Neural cell (in vitro differentiated cells): ENCODE data around the gene SSBP3. TPM values are rescaled to one million over a fixed set of nuclear protein-coding genes. Genes with fewer than 3 reads are reported as not detected.

Experiments used
- H2AFZ ChIP-seq: fragments of 200-600, 300-800 bp; sonication (generic), shearing (Covaris generic); 2 replicates; pipeline ENCODE4 v1.6.0; 2014; ENCODE audit warnings: low read depth, mild to moderate bottlenecking, antibody characterized with exemption, low read length, moderate library complexity
- H3F3A ChIP-seq: fragments of 200-600 bp; shearing (Covaris generic); 2 replicates; pipeline ENCODE4 v1.6.1; 2016; ENCODE audit warnings: mild to moderate bottlenecking, moderate library complexity, mixed read lengths, antibody characterized with exemption, low read length; ENCODE audit not compliant: insufficient read depth, poor library complexity, severe bottlenecking
- H3K27ac ChIP-seq: fragments of 200-600, 300-800 bp; sonication (generic), shearing (Covaris generic); 2 replicates; pipeline ENCODE4 v1.5.1; 2014; ENCODE audit warnings: mild to moderate bottlenecking, low read length, moderate library complexity
- H3K27me3 ChIP-seq: fragments of 300-800, 200-600 bp; sonication (generic), shearing (Covaris generic); 2 replicates; pipeline ENCODE4 v1.6.0; 2014; ENCODE audit warnings: mild to moderate bottlenecking, low read depth, low read length, moderate library complexity; ENCODE audit not compliant: insufficient read depth
- H3K36me3 ChIP-seq: fragments of 300-800, 200-600 bp; sonication (generic), shearing (Covaris generic); 2 replicates; pipeline ENCODE4 v1.5.1; 2014; ENCODE audit warnings: mild to moderate bottlenecking, antibody characterized with exemption, low read length, moderate library complexity; ENCODE audit not compliant: insufficient read depth
- H3K4me2 ChIP-seq: fragments of 300-800, 200-600 bp; sonication (generic), shearing (Covaris generic); 2 replicates; pipeline ENCODE4 v1.6.0; 2014; ENCODE audit warnings: mild to moderate bottlenecking, low read length
- H3K4me3 ChIP-seq: fragments of 300-800, 200-600 bp; sonication (generic), shearing (Covaris generic); 2 replicates; pipeline ENCODE4 v1.5.1; 2014; ENCODE audit warnings: mild to moderate bottlenecking, low read length, moderate library complexity
- H3K79me2 ChIP-seq: fragments of 200-600 bp; shearing (Covaris generic); replicated peaks from 2 replicates; pipeline ENCODE4 v1.6.0; 2014; ENCODE audit warnings: mild to moderate bottlenecking, low read length, moderate library complexity; ENCODE audit not compliant: insufficient read depth
- H3K9ac ChIP-seq: fragments of 300-800, 200-600 bp; sonication (generic), shearing (Covaris generic); 2 replicates; pipeline ENCODE4 v1.6.1; 2016; ENCODE audit warnings: mild to moderate bottlenecking, low read length, mixed read lengths
- H3K9me2 ChIP-seq: fragments of 200-600 bp; shearing (Covaris generic); 2 replicates; pipeline ENCODE4 v1.6.1; 2016; ENCODE audit warnings: mild to moderate bottlenecking, low read length, mixed read lengths; ENCODE audit not compliant: insufficient read depth
- H3K9me3 ChIP-seq: fragments of 200-600, 300-800 bp; sonication (generic), shearing (Covaris generic); 2 replicates; pipeline ENCODE4 v1.6.1; 2016; ENCODE audit warnings: mild to moderate bottlenecking, mixed run types, low read length, moderate library complexity, mixed read lengths
- H4K20me1 ChIP-seq: fragments of 200-600 bp; shearing (Covaris generic); 2 replicates; pipeline ENCODE4 v1.6.1; 2016; ENCODE audit warnings: mild to moderate bottlenecking, mixed run types; ENCODE audit not compliant: insufficient read depth
- EP300 ChIP-seq: fragments of 450-650 bp; conservative IDR thresholded peaks from 2 replicates; pipeline ENCODE4 v1.6.1; 2014; ENCODE audit warnings: antibody characterized with exemption, mild to moderate bottlenecking, moderate library complexity; ENCODE audit not compliant: poor library complexity, severe bottlenecking
- EZH2 ChIP-seq: fragments of 200-600, 300-800 bp; shearing (Covaris generic), sonication (generic); IDR thresholded peaks from 2 replicates; pipeline ENCODE4 v1.6.1; 2014; ENCODE audit warnings: antibody characterized with exemption, low read length, borderline replicate concordance, mild to moderate bottlenecking; ENCODE audit not compliant: insufficient read depth, poor library complexity, severe bottlenecking
- MXI1 ChIP-seq: fragments of 450-650 bp; conservative IDR thresholded peaks from 2 replicates; pipeline ENCODE4 v1.6.1; 2014; ENCODE audit warnings: antibody characterized with exemption, mild to moderate bottlenecking; ENCODE audit not compliant: poor library complexity, severe bottlenecking
- POLR2AphosphoS5 ChIP-seq: IDR thresholded peaks from 2 replicates; pipeline ENCODE4 v1.6.1; 2012
- RAD21 ChIP-seq: fragments of 450-650 bp; conservative IDR thresholded peaks from 2 replicates; pipeline ENCODE4 v1.6.1; 2014; ENCODE audit warnings: antibody characterized with exemption, mild to moderate bottlenecking, moderate library complexity
- SMC3 ChIP-seq: fragments of 450-650 bp; conservative IDR thresholded peaks from 2 replicates; pipeline ENCODE4 v1.6.1; 2014; ENCODE audit warnings: antibody characterized with exemption, mild to moderate bottlenecking, moderate library complexity; ENCODE audit not compliant: poor library complexity
- TAF1 ChIP-seq: IDR thresholded peaks from 2 replicates; pipeline ENCODE4 v1.6.1; 2012; ENCODE audit warnings: low read depth
- polyA plus RNA-seq: library from polyadenylated mRNA; depleted of rRNA; stranded (reverse); fragments of >200 nt; gene quantifications from 2 replicates; pipeline ENCODE4 v1.2.3, GENCODE V29; 2014
- TF ChIP-seq, protein P1 (sequence below): IDR thresholded peaks from 2 replicates; pipeline ENCODE4 v1.6.1; 2012; ENCODE audit warnings: borderline replicate concordance
- TF ChIP-seq, protein P2 (sequence below): fragments of 450-650 bp; IDR thresholded peaks from 2 replicates; pipeline ENCODE4 v1.5.1; 2014; ENCODE audit warnings: antibody characterized with exemption, mild to moderate bottlenecking, moderate library complexity; ENCODE audit not compliant: poor library complexity, severe bottlenecking

The SSBP3 gene
- polyA plus RNA-seq, 1 donor from 2014 or later, result 77.4 TPM

DNA sequence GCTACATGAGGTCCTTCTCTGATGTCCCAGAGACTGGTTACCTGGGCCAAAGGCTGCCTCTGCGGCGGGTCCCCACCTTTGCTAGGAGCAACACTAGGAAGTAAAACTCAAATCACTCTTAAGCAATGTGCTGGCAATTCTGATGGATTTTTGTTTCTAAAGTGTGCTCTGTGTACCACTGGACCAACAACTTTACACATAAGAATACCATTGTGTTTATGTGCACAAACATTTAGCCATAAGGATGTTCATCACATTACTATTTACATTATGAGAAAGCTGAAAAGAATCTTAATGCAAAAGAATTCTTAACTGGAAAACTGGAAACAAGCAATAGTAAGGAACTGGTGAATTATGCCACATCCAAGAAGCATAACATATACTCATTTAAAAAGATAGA lies 38.6 kb downstream of the SSBP3 start:
- Histone ChIP-seq H3K27me3 (no peaks in the 10 kb centered on the region), H4K20me1 (peaks cover 10% of the 10 kb centered on the region), H3K9me2 (no peaks in the 10 kb centered on the region), H3K4me2 (no peak overlapping the region), H3K4me3 (no peak overlapping the region), H3F3A (no peaks in the 10 kb centered on the region), H3K79me2 (peaks cover 96% of the 10 kb centered on the region), H3K9ac (no peak overlapping the region), H2AFZ (no peak overlapping the region), H3K27ac (no peak overlapping the region), H3K36me3 (no peaks in the 10 kb centered on the region), H3K9me3 (no peaks in the 10 kb centered on the region)
- TF ChIP-seq SMC3, result no peak
- TF ChIP-seq EZH2, result no peak
- TF ChIP-seq TAF1, result no peak
- no peak for TF ChIP-seq POLR2AphosphoS5
- TF ChIP-seq, protein P1, sequence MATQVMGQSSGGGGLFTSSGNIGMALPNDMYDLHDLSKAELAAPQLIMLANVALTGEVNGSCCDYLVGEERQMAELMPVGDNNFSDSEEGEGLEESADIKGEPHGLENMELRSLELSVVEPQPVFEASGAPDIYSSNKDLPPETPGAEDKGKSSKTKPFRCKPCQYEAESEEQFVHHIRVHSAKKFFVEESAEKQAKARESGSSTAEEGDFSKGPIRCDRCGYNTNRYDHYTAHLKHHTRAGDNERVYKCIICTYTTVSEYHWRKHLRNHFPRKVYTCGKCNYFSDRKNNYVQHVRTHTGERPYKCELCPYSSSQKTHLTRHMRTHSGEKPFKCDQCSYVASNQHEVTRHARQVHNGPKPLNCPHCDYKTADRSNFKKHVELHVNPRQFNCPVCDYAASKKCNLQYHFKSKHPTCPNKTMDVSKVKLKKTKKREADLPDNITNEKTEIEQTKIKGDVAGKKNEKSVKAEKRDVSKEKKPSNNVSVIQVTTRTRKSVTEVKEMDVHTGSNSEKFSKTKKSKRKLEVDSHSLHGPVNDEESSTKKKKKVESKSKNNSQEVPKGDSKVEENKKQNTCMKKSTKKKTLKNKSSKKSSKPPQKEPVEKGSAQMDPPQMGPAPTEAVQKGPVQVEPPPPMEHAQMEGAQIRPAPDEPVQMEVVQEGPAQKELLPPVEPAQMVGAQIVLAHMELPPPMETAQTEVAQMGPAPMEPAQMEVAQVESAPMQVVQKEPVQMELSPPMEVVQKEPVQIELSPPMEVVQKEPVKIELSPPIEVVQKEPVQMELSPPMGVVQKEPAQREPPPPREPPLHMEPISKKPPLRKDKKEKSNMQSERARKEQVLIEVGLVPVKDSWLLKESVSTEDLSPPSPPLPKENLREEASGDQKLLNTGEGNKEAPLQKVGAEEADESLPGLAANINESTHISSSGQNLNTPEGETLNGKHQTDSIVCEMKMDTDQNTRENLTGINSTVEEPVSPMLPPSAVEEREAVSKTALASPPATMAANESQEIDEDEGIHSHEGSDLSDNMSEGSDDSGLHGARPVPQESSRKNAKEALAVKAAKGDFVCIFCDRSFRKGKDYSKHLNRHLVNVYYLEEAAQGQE, result no peak
- TF ChIP-seq RAD21, result no peak
- no peak for TF ChIP-seq MXI1
- no peak for TF ChIP-seq EP300
- TF ChIP-seq, protein P2, sequence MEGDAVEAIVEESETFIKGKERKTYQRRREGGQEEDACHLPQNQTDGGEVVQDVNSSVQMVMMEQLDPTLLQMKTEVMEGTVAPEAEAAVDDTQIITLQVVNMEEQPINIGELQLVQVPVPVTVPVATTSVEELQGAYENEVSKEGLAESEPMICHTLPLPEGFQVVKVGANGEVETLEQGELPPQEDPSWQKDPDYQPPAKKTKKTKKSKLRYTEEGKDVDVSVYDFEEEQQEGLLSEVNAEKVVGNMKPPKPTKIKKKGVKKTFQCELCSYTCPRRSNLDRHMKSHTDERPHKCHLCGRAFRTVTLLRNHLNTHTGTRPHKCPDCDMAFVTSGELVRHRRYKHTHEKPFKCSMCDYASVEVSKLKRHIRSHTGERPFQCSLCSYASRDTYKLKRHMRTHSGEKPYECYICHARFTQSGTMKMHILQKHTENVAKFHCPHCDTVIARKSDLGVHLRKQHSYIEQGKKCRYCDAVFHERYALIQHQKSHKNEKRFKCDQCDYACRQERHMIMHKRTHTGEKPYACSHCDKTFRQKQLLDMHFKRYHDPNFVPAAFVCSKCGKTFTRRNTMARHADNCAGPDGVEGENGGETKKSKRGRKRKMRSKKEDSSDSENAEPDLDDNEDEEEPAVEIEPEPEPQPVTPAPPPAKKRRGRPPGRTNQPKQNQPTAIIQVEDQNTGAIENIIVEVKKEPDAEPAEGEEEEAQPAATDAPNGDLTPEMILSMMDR, result no peak

DNA sequence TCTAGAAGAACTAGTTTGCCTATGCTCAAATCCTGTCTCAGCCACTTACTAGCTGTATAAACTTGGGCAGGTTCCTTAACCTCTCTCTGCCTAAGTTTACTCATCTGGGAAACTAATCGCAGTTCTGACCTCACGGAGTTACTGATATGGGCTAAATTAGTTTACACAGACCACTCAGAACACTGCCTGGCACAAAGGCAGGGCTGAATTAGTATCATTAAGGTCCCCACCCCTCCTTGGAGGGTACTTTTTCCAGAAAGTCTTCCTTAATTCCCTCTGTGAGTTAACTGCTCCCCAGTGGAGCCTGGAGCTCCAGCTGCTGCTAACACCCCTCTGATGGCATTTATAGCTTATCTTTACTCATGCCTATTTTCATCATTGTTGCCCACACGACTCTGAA lies 40.3 kb downstream of the SSBP3 start:
- TF ChIP-seq EP300 (no peak), EZH2 (no peak)
- peaks cover 11% of the 10 kb centered on the region for H4K20me1 ChIP-seq

DNA sequence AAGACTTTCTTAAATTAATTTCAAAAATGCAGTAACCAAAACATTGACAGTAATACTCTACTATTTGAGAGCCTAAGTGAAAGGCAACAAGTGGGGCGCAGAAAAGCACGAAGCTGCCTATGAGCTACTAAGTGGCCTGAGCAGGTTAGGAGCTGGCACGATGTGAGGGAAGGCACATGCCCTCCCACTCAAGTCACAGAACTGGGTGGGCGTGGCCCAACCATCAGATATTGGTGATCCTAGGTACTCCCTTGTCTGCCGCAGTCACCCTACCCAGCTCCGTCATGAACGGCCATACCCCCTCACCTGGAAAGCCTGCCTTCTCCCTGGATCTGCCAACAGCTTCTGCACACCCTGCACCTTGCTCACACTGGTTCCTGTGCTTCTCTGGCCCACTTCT lies 40.8 kb downstream of the SSBP3 start:
- Histone ChIP-seq H3K9ac (no peak overlapping the region), H3K4me3 (no peak overlapping the region), H3F3A (no peaks in the 10 kb centered on the region), H3K9me3 (no peaks in the 10 kb centered on the region), H3K27me3 (no peaks in the 10 kb centered on the region), H4K20me1 (peaks cover 7% of the 10 kb centered on the region), H3K79me2 (peaks cover 95% of the 10 kb centered on the region), H3K4me2 (no peak overlapping the region), H3K36me3 (no peaks in the 10 kb centered on the region), H3K27ac (no peak overlapping the region), H2AFZ (no peak overlapping the region), H3K9me2 (no peaks in the 10 kb centered on the region)
- TF ChIP-seq SMC3 (no peak), MXI1 (no peak), TAF1 (no peak)
- TF ChIP-seq, protein P1, result no peak

More for the DNA sequence above, 40.3 kb downstream of the SSBP3 start:
- no peak overlapping the region for H2AFZ ChIP-seq
- no peak overlapping the region for H3K9ac ChIP-seq
- H3K9me3 ChIP-seq, result no peaks in the 10 kb centered on the region
- H3K79me2 ChIP-seq, result peaks cover 95% of the 10 kb centered on the region
- no peaks in the 10 kb centered on the region for H3K27me3 ChIP-seq
- H3K27ac ChIP-seq, result no peak overlapping the region
- H3K9me2 ChIP-seq, result no peaks in the 10 kb centered on the region
- no peaks in the 10 kb centered on the region for H3F3A ChIP-seq
- no peaks in the 10 kb centered on the region for H3K36me3 ChIP-seq
- no peak overlapping the region for H3K4me2 ChIP-seq
- H3K4me3 ChIP-seq, result no peak overlapping the region
